GM18511 (cell line): Measurements from ENCODE around the gene TNFAIP8L3.
"Not testable (repeated sequence)": the region's sequence is repeated elsewhere in the genome, so short reads cannot be mapped to it uniquely, and the experiment has no call there.

Experiments
- ATAC-seq: cut with Tn5 transposase; IDR thresholded peaks from one replicate; pipeline ENCODE4 v1.9.1; 2021; ENCODE audit warnings: mild to moderate bottlenecking, moderate library complexity; ENCODE audit not compliant: unreplicated experiment

The TNFAIP8L3 gene

GRCh38 chr15:51094606-51095569 is at the start of gene TNFAIP8L3:
Gene TNFAIP8L3, minus strand, starts transcription at chr15:51094906. Its CDS starts 311 bp downstream, at chr15:51094595.
- ATAC-seq, result no peak

DNA sequence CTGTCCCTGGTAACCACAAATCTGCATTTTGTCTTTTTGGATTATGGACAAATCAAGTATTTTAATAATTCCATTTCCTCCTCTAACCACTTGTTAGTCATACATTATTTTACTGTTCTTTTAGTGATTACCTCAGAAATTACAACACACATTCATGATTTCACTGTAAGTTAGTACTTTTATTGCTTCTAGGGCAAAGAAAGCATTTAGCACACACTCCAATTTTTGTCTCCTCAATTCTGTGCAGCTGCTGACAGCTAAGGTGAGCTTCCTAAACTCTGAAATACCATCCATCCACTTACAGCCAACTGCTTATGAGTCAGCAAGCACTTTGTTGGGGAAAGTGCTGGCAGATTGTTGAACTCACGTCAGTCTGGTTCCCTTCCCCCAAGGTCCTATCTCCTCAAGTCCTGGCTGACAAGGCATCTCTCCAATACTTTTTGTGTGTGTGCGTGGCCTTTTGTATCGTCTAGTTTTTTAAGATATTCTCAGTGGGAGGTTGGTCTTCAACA is 49.4 kb upstream of the TNFAIP8L3 start:
- no peak for ATAC-seq

DNA sequence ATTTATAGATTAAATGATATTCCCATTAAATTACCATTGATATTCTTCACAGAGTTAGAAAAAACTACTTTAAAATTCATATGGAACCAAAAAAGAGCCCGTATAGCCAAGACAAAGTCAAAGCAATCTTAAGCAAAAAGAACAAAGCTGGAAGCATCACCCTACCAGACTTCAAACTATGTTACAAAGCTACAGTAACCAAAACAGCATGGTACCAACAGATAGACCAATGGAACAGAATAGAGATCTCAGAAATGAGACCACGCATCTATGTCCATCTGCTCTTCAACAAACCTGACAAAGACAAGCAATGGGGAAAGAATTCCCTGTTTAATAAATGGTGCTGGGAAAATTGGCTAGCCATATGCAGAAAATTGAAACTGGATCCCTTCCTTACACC is 45.6 kb upstream of the TNFAIP8L3 start:
- not testable (repeated sequence) for ATAC-seq

DNA sequence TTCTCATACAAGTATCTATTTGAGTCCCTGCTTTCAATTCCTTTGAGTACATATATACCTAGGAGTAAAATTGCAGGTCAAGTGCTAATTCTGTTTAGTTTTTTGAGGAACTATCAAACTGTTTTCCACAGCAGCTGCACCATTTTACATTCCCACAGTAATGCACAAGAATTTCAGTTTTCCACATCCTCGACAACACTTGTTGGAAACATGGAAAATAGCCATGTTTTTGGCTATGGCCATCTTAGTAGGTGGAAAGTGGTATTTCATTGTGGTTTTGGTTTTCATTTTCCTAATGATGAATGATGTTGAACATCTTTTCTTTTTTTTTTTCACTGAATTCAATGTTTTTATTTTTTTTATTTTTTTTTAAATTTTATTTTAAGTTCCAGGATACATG is 44.4 kb upstream of the TNFAIP8L3 start:
- ATAC-seq, result no peak

- no peak for ATAC-seq
Observed at GRCh38 chr15:51137880-51138430, 43.2 kb upstream of the TNFAIP8L3 start.

GRCh38 chr15:51137024-51137423 is 42.3 kb upstream of the TNFAIP8L3 start:
- no peak for ATAC-seq

- no peak for ATAC-seq
Observed at GRCh38 chr15:51135276-51135675, 40.6 kb upstream of the TNFAIP8L3 start.

DNA sequence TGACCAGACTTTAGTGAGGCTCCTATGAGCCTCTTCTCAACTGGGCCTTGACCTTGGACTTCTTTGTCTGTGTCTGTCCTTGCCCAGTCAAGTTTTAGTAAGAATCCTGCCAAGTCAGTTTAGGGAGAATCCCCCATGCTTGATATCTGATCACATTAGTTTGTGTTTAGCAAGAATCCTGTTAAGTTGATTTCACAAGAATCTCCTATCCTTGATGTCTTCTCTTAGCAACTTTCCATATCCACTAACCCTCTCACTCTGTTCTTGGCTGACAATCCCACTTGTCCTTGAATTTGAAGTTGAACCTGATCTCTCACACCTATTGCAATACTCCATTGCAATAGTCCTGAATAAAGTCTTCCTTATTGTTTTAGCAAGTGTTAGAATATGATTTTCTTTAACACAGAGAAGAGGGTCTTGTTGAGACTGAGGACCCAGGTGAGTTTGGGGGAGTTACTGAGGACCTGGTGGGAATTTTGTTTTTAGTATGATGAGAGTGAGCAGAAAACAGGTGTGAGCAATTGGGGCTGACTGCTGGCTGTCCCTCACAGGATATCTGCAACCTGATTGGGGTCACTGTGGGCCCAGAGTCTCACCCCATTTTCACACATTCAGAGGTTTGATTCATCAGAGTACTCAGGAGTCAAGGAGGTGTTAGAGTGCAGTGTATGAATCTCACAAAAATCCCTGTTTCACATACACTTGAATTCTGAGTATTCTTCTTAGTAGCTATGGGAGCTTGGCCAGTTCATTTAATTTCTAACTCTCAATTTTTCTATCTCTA is 39.9 kb upstream of the TNFAIP8L3 start:
- no peak for ATAC-seq

DNA sequence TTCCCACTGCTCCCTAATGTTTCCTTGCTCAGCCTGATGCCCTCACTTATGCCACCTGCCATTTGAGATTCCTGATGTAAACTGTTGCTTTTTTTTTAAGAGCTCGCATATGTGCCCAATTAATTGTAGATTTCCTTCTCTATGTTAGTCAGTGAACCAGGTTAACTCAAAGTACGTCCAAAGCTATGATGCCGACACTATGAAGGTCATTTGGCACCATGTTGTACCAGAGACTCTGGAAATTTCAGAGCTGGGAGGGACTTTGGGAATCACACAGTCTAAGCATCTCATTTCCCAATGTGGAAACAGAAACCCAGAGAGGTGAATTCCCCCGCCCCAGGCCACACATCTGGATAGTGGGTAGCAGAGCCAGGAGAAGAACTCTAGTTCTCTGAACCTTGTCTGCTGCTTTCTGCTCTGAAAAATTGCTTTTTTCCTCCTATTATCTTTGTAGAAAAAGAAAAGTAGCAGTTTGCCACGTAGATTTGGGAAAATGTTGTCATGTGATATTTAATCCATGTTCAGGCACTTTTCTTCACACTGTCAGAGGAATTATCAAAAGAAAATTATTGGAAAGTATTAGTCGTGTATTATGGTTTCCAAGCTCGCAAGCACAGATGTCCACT is 38.5 kb upstream of the TNFAIP8L3 start:
- no peak for ATAC-seq

GRCh38 chr15:51132384-51133139 is 37.9 kb upstream of the TNFAIP8L3 start:
- no peak for ATAC-seq

DNA sequence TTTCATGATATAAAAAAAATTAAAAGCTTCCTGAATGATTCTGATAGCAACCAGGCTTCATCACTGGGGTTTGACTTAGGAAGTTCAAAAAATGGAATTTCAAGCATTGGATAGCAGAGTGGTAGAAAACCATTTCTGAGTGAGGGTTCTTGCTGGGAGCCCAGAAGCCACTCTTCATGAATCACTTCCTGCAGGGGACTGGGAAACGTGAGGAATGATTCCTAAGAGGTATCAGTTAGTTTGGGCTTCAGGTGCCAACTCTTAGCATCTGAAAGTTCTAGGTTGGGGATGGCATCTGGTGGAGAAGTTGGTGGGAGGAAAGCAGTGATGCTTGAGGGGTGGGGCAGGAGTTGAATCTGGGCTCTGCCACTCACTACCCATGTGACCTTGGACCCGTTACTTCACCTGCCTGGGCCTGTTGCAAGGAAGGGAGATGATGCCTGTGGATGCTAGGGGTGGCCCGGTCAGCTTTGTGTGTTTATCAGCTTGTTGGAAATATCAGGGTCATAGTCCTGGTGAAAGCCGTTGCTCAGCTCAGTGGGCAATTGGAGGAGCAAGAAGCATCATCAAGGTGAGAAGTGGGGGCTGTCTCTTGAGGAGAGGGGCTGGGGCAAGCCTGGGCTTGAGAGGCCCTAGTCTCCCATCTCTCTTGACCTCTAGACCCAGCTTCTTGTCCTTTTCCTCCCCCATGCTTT is 37.0 kb upstream of the TNFAIP8L3 start:
- ATAC-seq, result no peak

DNA sequence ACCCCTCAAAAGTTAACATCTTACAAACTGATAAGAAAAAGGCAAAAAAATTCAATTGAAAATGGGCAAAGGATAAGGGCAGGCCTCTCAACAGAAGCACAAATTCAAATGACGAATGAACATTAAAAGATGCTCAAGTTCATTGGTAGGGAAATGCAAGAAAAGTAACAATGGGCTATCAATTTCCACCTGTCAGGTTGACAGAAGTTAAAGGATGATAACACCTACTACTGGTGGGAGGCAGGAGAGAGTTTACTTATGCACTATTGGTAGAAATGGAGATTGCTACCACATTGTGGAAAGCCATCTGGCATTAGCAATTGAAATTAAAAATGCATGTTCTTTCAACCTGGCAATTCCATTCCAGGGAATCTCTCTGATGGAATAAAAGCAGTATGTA is 35.6 kb upstream of the TNFAIP8L3 start:
- ATAC-seq, result no peak

DNA sequence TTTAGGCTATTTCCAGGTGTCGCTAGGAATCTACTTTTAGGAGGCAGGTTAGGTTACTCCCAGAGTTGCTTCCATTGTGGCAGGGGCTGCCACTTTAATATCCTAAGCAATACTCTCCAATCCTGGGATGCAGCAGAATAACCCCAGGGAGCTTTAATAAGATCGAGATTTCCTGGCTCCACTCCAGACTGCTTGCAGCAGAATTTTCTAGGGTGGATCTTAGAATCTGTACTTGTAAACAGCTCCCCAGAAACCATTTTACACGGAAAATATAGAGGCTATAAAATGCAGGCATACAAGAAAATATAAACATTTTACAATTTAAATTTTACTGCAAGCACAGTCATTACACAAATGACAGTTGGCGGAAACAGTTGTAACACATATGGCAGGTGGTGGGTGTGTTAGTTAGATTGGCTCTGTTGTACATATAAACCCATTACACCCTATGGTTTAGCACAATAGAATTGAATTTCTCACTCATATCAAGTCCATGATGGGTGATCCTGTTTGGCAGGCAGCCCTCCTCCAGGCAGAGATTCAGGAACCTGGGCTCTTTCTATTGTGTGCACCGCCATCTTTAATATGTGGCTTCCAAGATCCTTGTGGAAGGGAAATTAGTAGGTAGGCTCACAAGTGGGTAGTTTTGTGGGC is 35.0 kb upstream of the TNFAIP8L3 start:
- ATAC-seq, result no peak

- no peak for ATAC-seq
Observed at GRCh38 chr15:51128701-51129100, 34.0 kb upstream of the TNFAIP8L3 start.

DNA sequence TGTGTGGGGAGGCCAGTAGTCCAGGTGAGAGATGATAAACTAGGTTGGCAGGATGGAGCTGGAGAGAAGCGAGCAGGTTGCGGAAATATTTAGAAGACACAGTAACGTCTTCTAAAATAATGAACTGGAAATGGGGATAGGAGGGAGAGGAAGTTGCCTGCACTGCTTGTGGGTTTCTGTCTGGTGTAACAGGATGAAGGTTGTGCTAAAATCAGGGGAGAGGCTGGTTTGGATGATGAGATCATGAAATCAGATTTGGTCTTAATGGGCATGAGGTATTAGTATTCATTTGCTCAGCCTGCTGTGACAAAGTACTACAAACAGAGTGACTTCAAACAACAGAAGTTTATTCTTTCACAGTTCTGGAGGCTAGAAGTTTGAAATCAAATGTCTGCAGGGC is 32.1 kb upstream of the TNFAIP8L3 start:
- no peak for ATAC-seq

GRCh38 chr15:51123002-51123401 is 28.3 kb upstream of the TNFAIP8L3 start:
- ATAC-seq, result not testable (repeated sequence)

DNA sequence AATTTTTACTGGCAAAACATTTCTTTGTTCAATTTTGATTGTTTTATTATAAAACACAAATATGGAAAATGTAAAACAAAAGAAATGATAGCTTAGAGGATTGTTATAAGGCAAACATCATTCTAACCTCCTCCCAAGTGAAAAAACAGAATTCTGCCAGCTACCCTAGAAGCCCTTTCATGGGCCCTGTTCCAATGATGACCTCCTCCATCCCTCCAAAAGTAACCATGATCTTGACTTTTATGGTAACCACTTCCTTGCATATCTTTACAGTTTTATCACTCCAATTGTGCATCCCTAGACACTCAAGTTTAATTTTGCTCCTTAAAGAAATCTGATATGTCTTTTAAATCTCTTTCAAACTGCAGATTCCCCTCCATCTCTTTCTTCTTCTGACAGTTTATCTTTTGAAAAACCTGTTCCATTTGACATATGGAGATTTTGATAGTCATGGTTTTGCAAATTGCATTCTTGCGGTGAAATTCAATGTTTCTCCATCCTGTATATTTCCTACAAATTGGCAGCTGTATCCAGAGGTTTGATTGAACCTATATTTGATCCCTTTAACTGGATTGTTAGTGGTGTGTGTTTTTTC is 27.0 kb upstream of the TNFAIP8L3 start:
- ATAC-seq, result no peak

GRCh38 chr15:51121118-51121517 is 26.4 kb upstream of the TNFAIP8L3 start:
- ATAC-seq, result no peak

DNA sequence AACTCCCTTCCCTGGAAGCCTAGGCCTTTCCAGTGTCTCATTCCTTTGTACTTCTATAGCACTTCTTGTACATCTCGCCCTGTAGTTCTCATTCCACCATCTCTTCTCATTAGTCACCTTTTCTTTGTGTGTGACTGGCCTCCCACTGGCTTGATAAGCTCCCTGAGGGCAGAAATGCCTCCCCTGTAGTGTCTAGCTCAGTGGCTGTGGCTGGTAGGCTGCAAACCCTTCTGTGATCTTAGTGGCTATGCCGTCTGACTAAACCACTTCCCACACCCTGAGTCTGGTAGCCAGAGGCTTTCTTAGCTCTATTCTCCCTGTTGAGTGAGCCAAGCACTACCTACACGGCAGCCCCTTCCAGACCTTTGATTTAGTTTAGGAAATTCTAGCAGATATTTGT is 24.4 kb upstream of the TNFAIP8L3 start:
- no peak for ATAC-seq
